Vagina (tissue), 2 donors: ENCODE data around the gene NEMP2.

ENCODE experiments used
- POLR2AphosphoS5 ChIP-seq, 2 donors: sonication (generic); formaldehyde crosslinking; IDR thresholded peaks; one replicate each; pipeline ENCODE4 v1.9.0; 2017; ENCODE audit warnings: antibody characterized with exemption in 2 of 2, mild to moderate bottlenecking in 2 of 2, low read depth in 1 of 2; ENCODE audit not compliant: insufficient read depth in 1 of 2
- TF ChIP-seq, protein P1 (sequence below), 3 experiments: fragments of 450-650 bp in 2 of 3; fragments of 200-600 bp in 1 of 3; sonication (generic) in 1 of 3; IDR thresholded peaks; one replicate each; pipeline ENCODE4 v1.5.1; 2017 to 2019; ENCODE audit warnings: antibody characterized with exemption in 3 of 3, mild to moderate bottlenecking in 2 of 3, moderate library complexity in 2 of 3

DNA sequence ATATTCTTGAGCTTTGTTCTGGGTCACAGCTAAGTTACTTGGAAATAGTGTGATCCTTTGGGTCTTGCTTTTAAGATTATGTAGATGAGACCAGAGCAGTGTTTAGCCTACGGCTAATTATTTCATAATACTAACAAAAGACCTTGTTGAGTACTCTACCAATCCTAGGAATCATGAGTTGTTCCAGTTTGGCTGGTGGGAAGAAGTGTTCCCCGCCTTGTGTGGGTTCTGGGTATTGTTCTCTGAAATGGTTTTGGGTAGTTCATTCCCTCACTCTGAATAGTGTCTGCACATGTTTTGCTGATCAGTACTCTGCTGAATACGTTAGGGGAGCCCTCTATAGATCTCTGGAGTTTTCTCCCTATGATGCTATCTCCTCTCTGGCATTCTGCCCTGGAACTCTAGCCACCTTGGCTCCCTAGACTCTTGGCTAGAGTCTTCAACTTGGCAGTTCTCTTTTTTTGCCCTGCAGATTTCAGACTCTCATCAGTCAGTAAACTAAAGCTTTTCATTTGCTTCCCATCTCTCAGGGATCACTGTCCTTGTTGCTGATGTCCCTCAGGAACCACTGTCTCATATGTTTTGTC lies 48.4 kb downstream of the NEMP2 start:
- TF ChIP-seq, protein P1, sequence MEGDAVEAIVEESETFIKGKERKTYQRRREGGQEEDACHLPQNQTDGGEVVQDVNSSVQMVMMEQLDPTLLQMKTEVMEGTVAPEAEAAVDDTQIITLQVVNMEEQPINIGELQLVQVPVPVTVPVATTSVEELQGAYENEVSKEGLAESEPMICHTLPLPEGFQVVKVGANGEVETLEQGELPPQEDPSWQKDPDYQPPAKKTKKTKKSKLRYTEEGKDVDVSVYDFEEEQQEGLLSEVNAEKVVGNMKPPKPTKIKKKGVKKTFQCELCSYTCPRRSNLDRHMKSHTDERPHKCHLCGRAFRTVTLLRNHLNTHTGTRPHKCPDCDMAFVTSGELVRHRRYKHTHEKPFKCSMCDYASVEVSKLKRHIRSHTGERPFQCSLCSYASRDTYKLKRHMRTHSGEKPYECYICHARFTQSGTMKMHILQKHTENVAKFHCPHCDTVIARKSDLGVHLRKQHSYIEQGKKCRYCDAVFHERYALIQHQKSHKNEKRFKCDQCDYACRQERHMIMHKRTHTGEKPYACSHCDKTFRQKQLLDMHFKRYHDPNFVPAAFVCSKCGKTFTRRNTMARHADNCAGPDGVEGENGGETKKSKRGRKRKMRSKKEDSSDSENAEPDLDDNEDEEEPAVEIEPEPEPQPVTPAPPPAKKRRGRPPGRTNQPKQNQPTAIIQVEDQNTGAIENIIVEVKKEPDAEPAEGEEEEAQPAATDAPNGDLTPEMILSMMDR (IDR thresholded peaks at IDR 0.05), result no peak
- no peak for TF ChIP-seq POLR2AphosphoS5 (IDR thresholded peaks at IDR 0.05; ENCODE audit: insufficient read depth in 1 of 2, low read depth in 1 of 2)
